Heart right ventricle (tissue), 16 donors: ENCODE measurements around the gene RAD9A. TPM values are rescaled to one million over a fixed set of nuclear protein-coding genes. Genes with fewer than 3 reads are reported as not detected.

Source experiments
- ATAC-seq, 8 donors: fragments of 200-7000 bp; cut with Tn5 transposase; one replicate each; pipeline ENCODE4 v1.9.1; 2020; ENCODE audit warnings: mild to moderate bottlenecking in 8 of 8, moderate library complexity in 8 of 8, moderate number of reproducible peaks in 1 of 8
- DNase-seq, 2 donors: peaks; one replicate each; pipeline ENCODE4 v3.0.0-alpha.2; 2020
- H3K27ac ChIP-seq, 10 donors: fragments of 200-600 bp; sonication (generic) in 2 of 10; one replicate each; pipeline versions ENCODE4 v1.5.0 to v1.8.0; 2020 to 2022; ENCODE audit warnings: mild to moderate bottlenecking in 3 of 10
- H3K27me3 ChIP-seq, 7 donors: fragments of 200-600 bp; one replicate each; pipeline ENCODE4 v1.8.0; 2021 to 2022; ENCODE audit warnings: mild to moderate bottlenecking in 2 of 7
- H3K36me3 ChIP-seq, 9 donors: fragments of 200-600 bp; sonication (generic) in 1 of 9; one replicate each; pipeline versions ENCODE4 v1.5.0 to v1.8.0; 2020 to 2022; ENCODE audit warnings: mild to moderate bottlenecking in 2 of 9
- H3K4me1 ChIP-seq, 9 donors: fragments of 200-600 bp; sonication (generic) in 1 of 9; one replicate each; pipeline versions ENCODE4 v1.5.0 to v1.8.0; 2020 to 2022; ENCODE audit warnings: mild to moderate bottlenecking in 4 of 9
- H3K4me3 ChIP-seq, 10 donors: fragments of 200-600 bp; sonication (generic) in 2 of 10; one replicate each; pipeline versions ENCODE4 v1.5.0 to v1.8.0; 2020 to 2022; ENCODE audit warnings: mild to moderate bottlenecking in 7 of 10, moderate library complexity in 2 of 10
- H3K9me3 ChIP-seq, 11 donors: fragments of 200-600 bp in 10 of 11; sonication (generic) in 2 of 11; one replicate each; pipeline versions ENCODE4 v1.5.0 to v1.8.0; 2013 to 2022; ENCODE audit warnings: mild to moderate bottlenecking in 2 of 11, control low read depth in 1 of 11, moderate library complexity in 1 of 11
- WGBS, 2 donors: extraction: QIAGEN DNeasy Blood & Tissue Kit; methylation state at CpG; one replicate each; pipeline ENCODE4 v1.1.7; 2013; ENCODE audit warnings: inconsistent platforms in 1 of 2; 5-methylcytosine and 5-hydroxymethylcytosine counted together
- intact Hi-C, 10 donors: fragments of 100-400 bp; cut with DNase I; formaldehyde crosslinking; loops; one replicate each; pipeline versions ENCODE4 v1.11.1 to v1.14.2; 2022
- polyA plus RNA-seq, 2 donors: library from polyadenylated mRNA; stranded (reverse); fragments of 200-250 nt; gene quantifications; one replicate each; pipeline ENCODE4 v1.2.3, GENCODE V29; 2013
- total RNA-seq, 10 donors: library from RNA; stranded (reverse); fragmentation: NEBNext Ultra II Directional in 3 of 10; extraction: Animal tissue kit (Norgen Biotek cat#: 25700) in 3 of 10; gene quantifications; one replicate each; pipeline versions ENCODE4 v1.2.1 to v1.2.4, GENCODE V29; 2021 to 2023
- TF ChIP-seq, protein P1 (sequence below), 9 donors: fragments of 200-600 bp; sonication (generic) in 2 of 9; IDR thresholded peaks; one replicate each; pipeline versions ENCODE4 v1.5.0 to v1.8.0; 2021 to 2022; ENCODE audit warnings: antibody characterized with exemption in 9 of 9, mild to moderate bottlenecking in 5 of 9, moderate library complexity in 1 of 9
- donor health status: Arrhythmogenic right ventricular cardiomyopathy.
- donor health status: ischemic (EF 13 %, LVEDD 7.1; RV severe dilation, severe dysfunction).
- donor health status: healthy with polysubstance abuse.
- donor health status: DM: no; HTN: yes; CAD: no.
- donor health status: DM: no; HTN: no; CAD: no.
- donor health status: ischemic (EF 25% LVEDD 6.9; RV normal size, moderate dysfunction).
- donor health status: ischemic (EF 25% LVEDD 5.7; RV mildly dilated, moderate dysfunction).
- donor health status: healthy.
- donor health status: DM: yes; HTN: yes; CAD: no.
- donor health status: Ischemic cardiomyopathy.
- donor health status: ischemic (EF 35%, LVEDD 5.7; RV mildly dilated, moderate dysfunction).
- donor health status: nonischemic (EF 11% LVEDD 7.7; RV severe dilation, severe dysfunction).
- donor health status: DM: yes; HTN: yes; CAD: no.
- donor health status: PGD.
- donor health status: ischemic (EF 29% LVEDD 5.4; RV normal size, mild dysfunction).
- donor health status: nonischemic (EF 23%, LVEDD 6.1; RV moderate dilation, normal function).

The RAD9A gene
- total and polyA plus RNA-seq, 12 donors, result 4.8 to 15.0 (median 6.5) TPM

DNA sequence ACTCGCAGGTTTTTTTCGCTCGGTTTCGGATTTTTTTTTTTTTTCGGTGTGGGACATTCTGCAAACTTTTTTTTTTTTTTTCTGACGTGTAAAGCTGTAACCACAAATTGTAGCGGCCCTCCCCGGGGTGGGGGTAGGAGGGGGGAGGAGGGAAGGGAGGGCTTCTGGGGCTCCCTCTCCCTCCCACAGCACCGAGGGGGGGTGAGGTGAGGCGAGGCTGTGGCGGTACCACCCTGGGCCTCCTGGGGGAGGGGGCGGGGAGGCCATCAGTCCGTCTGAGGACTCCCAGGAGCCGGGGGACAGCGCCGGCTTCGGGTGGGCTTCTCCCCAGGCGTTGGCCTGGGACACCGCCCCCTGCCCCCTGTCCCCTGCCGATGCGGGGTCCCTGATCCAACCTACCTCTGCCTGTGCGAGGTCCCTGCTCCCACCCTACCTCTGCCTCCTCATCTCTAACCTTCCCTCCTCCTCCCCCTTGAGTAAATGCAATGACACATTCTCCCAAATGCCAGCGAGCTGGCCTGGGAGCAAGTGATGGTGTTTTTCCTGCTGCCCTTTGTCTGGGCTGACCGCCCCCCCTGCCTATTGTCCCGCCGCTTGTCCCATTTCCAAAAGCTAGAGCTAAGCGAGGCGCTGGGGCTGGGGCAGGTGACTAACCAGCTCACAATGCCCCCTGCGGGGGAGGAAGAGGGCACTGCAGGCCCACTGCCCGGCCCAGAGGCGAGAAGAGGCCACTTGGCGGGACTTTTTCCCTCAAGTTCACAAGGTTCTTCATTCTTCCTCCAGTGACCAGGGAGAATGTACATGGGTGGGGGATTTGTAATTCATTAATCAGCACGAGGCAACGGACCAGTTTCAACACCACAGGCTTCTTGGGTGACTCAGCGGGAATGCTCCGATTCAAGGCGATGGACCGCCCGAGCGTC is 17.9 kb upstream of the RAD9A start:
- peak overlapping the region; percentile 24 to 97 (median 91) for H3K27ac ChIP-seq
- TF ChIP-seq, protein P1, sequence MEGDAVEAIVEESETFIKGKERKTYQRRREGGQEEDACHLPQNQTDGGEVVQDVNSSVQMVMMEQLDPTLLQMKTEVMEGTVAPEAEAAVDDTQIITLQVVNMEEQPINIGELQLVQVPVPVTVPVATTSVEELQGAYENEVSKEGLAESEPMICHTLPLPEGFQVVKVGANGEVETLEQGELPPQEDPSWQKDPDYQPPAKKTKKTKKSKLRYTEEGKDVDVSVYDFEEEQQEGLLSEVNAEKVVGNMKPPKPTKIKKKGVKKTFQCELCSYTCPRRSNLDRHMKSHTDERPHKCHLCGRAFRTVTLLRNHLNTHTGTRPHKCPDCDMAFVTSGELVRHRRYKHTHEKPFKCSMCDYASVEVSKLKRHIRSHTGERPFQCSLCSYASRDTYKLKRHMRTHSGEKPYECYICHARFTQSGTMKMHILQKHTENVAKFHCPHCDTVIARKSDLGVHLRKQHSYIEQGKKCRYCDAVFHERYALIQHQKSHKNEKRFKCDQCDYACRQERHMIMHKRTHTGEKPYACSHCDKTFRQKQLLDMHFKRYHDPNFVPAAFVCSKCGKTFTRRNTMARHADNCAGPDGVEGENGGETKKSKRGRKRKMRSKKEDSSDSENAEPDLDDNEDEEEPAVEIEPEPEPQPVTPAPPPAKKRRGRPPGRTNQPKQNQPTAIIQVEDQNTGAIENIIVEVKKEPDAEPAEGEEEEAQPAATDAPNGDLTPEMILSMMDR (IDR thresholded peaks at IDR 0.05), result peak; percentile 7 to 67 (median 51)
- H3K4me3 ChIP-seq, result peak overlapping the region; percentile 56 to 82 (median 74)
- H3K9me3 ChIP-seq, result no peaks in the 10 kb centered on the region
- intact Hi-C loops, result loop anchor here in 3 of 10 donors (1.0 to 2.0 kb wide), 2 partner anchors 17 kb away; no protein-coding TSS in a partner anchor
- WGBS, 2 donors, result 11 to 13% methylated on average over 31 to 39 of the region's 40 CpGs
- H3K36me3 ChIP-seq, result no peaks in the 10 kb centered on the region
- H3K4me1 ChIP-seq, result peaks cover 10 to 54% (median 26%) of the 10 kb centered on the region in 9 donors
- DNase-seq (peak; percentile 70 to 77), ATAC-seq (peak; percentile 45 to 79 (median 68))
- peaks cover 0 to 11% (median 3%) of the 10 kb centered on the region in 7 donors for H3K27me3 ChIP-seq

DNA sequence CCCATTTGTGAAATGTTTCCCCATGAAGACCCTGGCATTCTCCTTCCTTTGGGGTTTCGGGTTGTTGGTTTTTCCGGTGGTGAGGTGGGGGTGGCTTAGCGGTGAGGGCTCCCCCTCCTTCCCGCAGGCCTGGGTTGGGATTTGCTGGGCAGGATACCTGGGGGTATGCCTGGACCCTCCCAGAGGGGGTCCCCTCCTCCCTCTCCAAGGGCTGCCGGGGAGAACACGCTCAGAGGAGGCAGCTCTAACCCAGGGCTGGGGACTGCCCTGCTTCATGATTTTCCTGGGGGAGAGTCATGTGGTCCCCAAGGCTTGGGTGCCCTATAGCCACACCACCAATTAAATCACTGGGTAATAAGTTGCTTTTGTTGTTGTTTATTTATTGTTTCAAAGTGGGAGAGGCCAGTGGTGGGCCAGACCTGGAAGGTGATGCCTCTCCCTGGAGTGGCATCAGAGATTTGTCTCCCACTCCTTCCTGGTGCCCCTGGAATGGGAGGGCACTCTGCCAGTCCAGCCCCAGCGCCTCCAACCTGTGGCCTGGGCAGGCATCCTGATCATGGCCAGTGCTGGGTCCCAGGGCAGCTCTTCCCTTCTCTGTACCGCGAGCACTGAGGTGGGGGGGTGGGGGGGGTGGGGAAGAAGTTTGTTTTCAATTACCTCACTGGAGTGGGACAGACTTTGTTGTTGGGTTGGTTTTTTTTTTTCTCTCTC is 17.1 kb upstream of the RAD9A start:
- no peak for DNase-seq
- TF ChIP-seq, protein P1 (IDR thresholded peaks at IDR 0.05), result no peak
- H3K4me1 ChIP-seq, result peaks cover 10 to 54% (median 26%) of the 10 kb centered on the region in 9 donors
- H3K4me3 ChIP-seq, result peak overlapping the region in 3 of 10 donors; percentile 74 to 82 (median 81)
- no peaks in the 10 kb centered on the region for H3K9me3 ChIP-seq
- intact Hi-C loops, result loop anchor here in 1 of 10 donors (2.0 kb wide), 1 partner anchor 18 kb away; no protein-coding TSS in a partner anchor
- WGBS, 2 donors, result 42 to 46% methylated on average over 9 of the region's 9 CpGs
- peaks cover 0 to 13% (median 3%) of the 10 kb centered on the region in 7 donors for H3K27me3 ChIP-seq
- peak overlapping the region in 7 of 10 donors; percentile 85 to 97 (median 92) for H3K27ac ChIP-seq
- H3K36me3 ChIP-seq, result no peaks in the 10 kb centered on the region
- no peak for ATAC-seq

DNA sequence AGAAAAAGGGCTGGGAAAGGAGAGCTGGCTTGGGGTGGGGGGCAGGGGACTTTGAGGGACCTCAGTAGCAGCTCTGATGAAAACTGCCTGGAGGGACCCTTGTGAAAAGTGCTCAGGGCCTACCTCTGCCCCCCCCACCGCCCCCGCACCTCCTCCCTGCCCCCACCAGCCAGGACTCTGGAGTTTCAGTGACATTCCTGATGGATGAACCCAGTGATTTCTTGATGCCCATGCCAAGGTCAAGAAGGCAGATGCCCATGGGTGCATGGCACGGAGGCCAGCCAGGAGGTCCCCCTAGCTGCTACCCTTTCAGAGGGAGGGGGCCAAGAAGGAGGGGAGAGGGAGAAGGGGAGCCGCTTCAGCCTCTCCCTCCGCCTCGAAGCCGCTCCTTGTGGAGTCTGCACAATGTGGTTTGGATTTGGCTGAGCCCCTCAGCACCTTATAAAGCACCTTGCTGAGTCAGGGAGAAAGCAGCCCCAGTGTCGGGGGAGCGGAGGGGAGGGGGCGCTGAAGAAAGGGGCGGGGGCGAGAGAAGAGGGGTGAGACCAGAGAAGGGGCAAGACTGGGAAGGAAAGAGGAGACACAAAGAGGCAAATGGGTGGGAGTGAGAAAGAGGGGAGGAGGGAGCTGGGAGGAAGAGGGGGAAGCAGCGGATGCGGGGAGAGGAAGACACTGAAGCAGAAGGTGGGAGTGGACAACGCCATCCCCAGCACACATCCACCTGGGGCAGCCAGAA is 16.3 kb upstream of the RAD9A start:
- H3K4me3 ChIP-seq, result no peak overlapping the region
- peaks cover 10 to 47% (median 26%) of the 10 kb centered on the region in 9 donors for H3K4me1 ChIP-seq
- no peak for ATAC-seq
- DNase-seq, result no peak
- peaks cover 0 to 15% (median 3%) of the 10 kb centered on the region in 7 donors for H3K27me3 ChIP-seq
- H3K9me3 ChIP-seq, result no peaks in the 10 kb centered on the region
- intact Hi-C loops, result loop anchor here in 1 of 10 donors (2.0 kb wide), 1 partner anchor 19 kb away; no protein-coding TSS in a partner anchor
- TF ChIP-seq, protein P1 (IDR thresholded peaks at IDR 0.05), result no peak
- no peak overlapping the region for H3K27ac ChIP-seq
- WGBS, 2 donors, result 35 to 39% methylated on average over 15 of the region's 15 CpGs
- no peaks in the 10 kb centered on the region for H3K36me3 ChIP-seq
